ENCODE measurements around the gene RGSL1. TPM values are rescaled to one million over a fixed set of nuclear protein-coding genes. Genes with fewer than 3 reads are reported as not detected.

The RGSL1 gene
- polyA plus RNA-seq, 1 donor from 2014 or later = not detected

GRCh38 chr1:182484531-182485257 lies 34.7 kb downstream of the RGSL1 start:
- Histone ChIP-seq H3K9me2 (ENCODE audit: insufficient read depth, low read length) (no peaks in the 10 kb centered on the region), H3K27me3 (ENCODE audit: insufficient read depth, low read depth, low read length) (no peaks in the 10 kb centered on the region), H3K9me3 (ENCODE audit: low read length) (no peaks in the 10 kb centered on the region), H3F3A (ENCODE audit: insufficient read depth, low read length, poor library complexity, severe bottlenecking) (no peaks in the 10 kb centered on the region), H2AFZ (ENCODE audit: low read depth, low read length) (no peak overlapping the region), H3K4me3 (ENCODE audit: low read length) (no peak overlapping the region), H3K4me2 (ENCODE audit: low read length) (no peak overlapping the region), H3K36me3 (ENCODE audit: insufficient read depth, low read length) (no peaks in the 10 kb centered on the region), H3K79me2 (replicated peaks; ENCODE audit: insufficient read depth, low read length) (no peaks in the 10 kb centered on the region), H3K9ac (ENCODE audit: low read length) (no peak overlapping the region), H4K20me1 (ENCODE audit: insufficient read depth) (no peaks in the 10 kb centered on the region), H3K27ac (ENCODE audit: low read length) (no peak overlapping the region)
- TF ChIP-seq EZH2 (IDR thresholded peaks at IDR 0.05; ENCODE audit: borderline replicate concordance, insufficient read depth, low read length, poor library complexity, severe bottlenecking) (no peak), CTCF (IDR thresholded peaks at IDR 0.05; ENCODE audit: poor library complexity, severe bottlenecking) (no peak), POLR2AphosphoS5 (IDR thresholded peaks at IDR 0.05) (no peak), RAD21 (conservative IDR thresholded peaks at IDR 0.05) (no peak), REST (IDR thresholded peaks at IDR 0.05; ENCODE audit: borderline replicate concordance) (no peak), EP300 (conservative IDR thresholded peaks at IDR 0.05; ENCODE audit: poor library complexity, severe bottlenecking) (no peak), SMC3 (conservative IDR thresholded peaks at IDR 0.05; ENCODE audit: poor library complexity) (no peak), MXI1 (conservative IDR thresholded peaks at IDR 0.05; ENCODE audit: poor library complexity, severe bottlenecking) (no peak), TAF1 (IDR thresholded peaks at IDR 0.05; ENCODE audit: low read depth) (no peak)

- no peaks in the 10 kb centered on the region for H3K79me2 ChIP-seq (replicated peaks; ENCODE audit: insufficient read depth, low read length)
- H3K36me3 ChIP-seq (ENCODE audit: insufficient read depth, low read length) = no peaks in the 10 kb centered on the region
- no peak overlapping the region for H3K27ac ChIP-seq (ENCODE audit: low read length)
- no peaks in the 10 kb centered on the region for H3K27me3 ChIP-seq (ENCODE audit: insufficient read depth, low read depth, low read length)
- H3K4me2 ChIP-seq (ENCODE audit: low read length) = no peak overlapping the region
- no peaks in the 10 kb centered on the region for H3K9me2 ChIP-seq (ENCODE audit: insufficient read depth, low read length)
- no peak overlapping the region for H3K4me3 ChIP-seq (ENCODE audit: low read length)
- H2AFZ ChIP-seq (ENCODE audit: low read depth, low read length) = no peak overlapping the region
- no peak for TF ChIP-seq REST (IDR thresholded peaks at IDR 0.05; ENCODE audit: borderline replicate concordance)
- no peak for TF ChIP-seq MXI1 (conservative IDR thresholded peaks at IDR 0.05; ENCODE audit: poor library complexity, severe bottlenecking)
- no peak for TF ChIP-seq EZH2 (IDR thresholded peaks at IDR 0.05; ENCODE audit: borderline replicate concordance, insufficient read depth, low read length, poor library complexity, severe bottlenecking)
- TF ChIP-seq EP300 (conservative IDR thresholded peaks at IDR 0.05; ENCODE audit: poor library complexity, severe bottlenecking) = no peak
- TF ChIP-seq RAD21 (conservative IDR thresholded peaks at IDR 0.05) = no peak
- H3F3A ChIP-seq (ENCODE audit: insufficient read depth, low read length, poor library complexity, severe bottlenecking) = no peaks in the 10 kb centered on the region
- no peaks in the 10 kb centered on the region for H3K9me3 ChIP-seq (ENCODE audit: low read length)
- H3K9ac ChIP-seq (ENCODE audit: low read length) = no peak overlapping the region
- H4K20me1 ChIP-seq (ENCODE audit: insufficient read depth) = no peaks in the 10 kb centered on the region
Observed at GRCh38 chr1:182485861-182486260, 35.9 kb downstream of the RGSL1 start.

Measured in neural cell (in vitro differentiated cells).